K562 (cell line): ENCODE data around the gene ARHGEF7. TPM values are rescaled to one million over a fixed set of nuclear protein-coding genes. Genes with fewer than 3 reads are reported as not detected.

ENCODE experiments used
- ATAC-seq: fragments of 200-7000 bp; cut with Tn5 transposase; 3 replicates; pipeline ENCODE4 v1.9.1; 2020; ENCODE audit warnings: moderate library complexity
- BruUV-seq: library from RNA; stranded (reverse); fragments of 400-500 nt; replicated peaks from 2 replicates; lab custom pipeline; 2021; lab: Mats Ljungman, UMichigan
- CTCF ChIA-PET: fragments of 300-600 bp; formaldehyde crosslinking; extraction: SDS; loops from one replicate; lab custom pipeline; 2021; ENCODE audit warnings: low intra/inter-chr PET ratio; lab: Yijun Ruan, JAX
- POLR2A ChIA-PET: fragments of 300-600, 350-650 bp; sonication (Branson Sonifier 250); formaldehyde crosslinking; extraction: SDS; loops from one replicate; lab custom pipeline; 2021; ENCODE audit warnings: antibody characterized with exemption, inconsistent platforms; lab: Yijun Ruan, JAX
- DNase-seq, 4 experiments: peaks; one replicate each; pipeline versions ENCODE4 v3.0.0 to v3.0.0-alpha.2; 2011 to 2018; ENCODE audit warnings: low spot score in 3 of 4, mixed read lengths in 3 of 4; ENCODE audit errors: extremely low read depth in 1 of 4
- FAIRE-seq: peaks from 2 replicates; lab custom pipeline; 2011; peaks lifted over from hg19 to GRCh38; lab: Jason Lieb, UNC
- H2AFZ ChIP-seq: 2 replicates; pipeline ENCODE4 v1.6.0; 2011; ENCODE audit warnings: low read depth, low read length, control low read depth, inconsistent platforms
- H3K27ac ChIP-seq: fragments of 200-600 bp; 3 replicates; pipeline ENCODE4 v1.8.0; 2011; ENCODE audit warnings: low read depth, mild to moderate bottlenecking, control low read depth, inconsistent platforms, low read length, moderate library complexity, mixed read lengths; ENCODE audit errors: extremely low read depth
- H3K27me3 ChIP-seq, 2 experiments: fragments of 300-600 bp in 1 of 2; 2 replicates in 1 of 2; 3 replicates in 1 of 2; pipeline versions ENCODE4 v1.6.0 to v1.8.0; 2011; ENCODE audit warnings: inconsistent platforms in 2 of 2, low read length in 2 of 2, mild to moderate bottlenecking in 1 of 2, mixed read lengths in 1 of 2, moderate library complexity in 1 of 2; ENCODE audit not compliant: control insufficient read depth in 2 of 2, insufficient read depth in 2 of 2
- H3K36me3 ChIP-seq: fragments of 300-600 bp; 3 replicates; pipeline ENCODE4 v1.8.0; 2011; ENCODE audit warnings: mild to moderate bottlenecking, low read length, inconsistent platforms; ENCODE audit not compliant: control insufficient read depth, insufficient read depth
- H3K4me1 ChIP-seq, 2 experiments: fragments of 200-600 bp in 1 of 2; replicated peaks in 1 of 2; 2 replicates in 1 of 2; 3 replicates in 1 of 2; pipeline versions ENCODE4 v1.5.1 to v1.8.0; 2011; ENCODE audit warnings: inconsistent platforms in 2 of 2, low read length in 2 of 2, mild to moderate bottlenecking in 1 of 2, mixed read lengths in 1 of 2, moderate library complexity in 1 of 2; ENCODE audit not compliant: control insufficient read depth in 2 of 2, insufficient read depth in 2 of 2
- H3K4me2 ChIP-seq: 2 replicates; pipeline ENCODE4 v1.6.1; 2011; ENCODE audit warnings: low read length, control low read depth, inconsistent platforms, mixed read lengths; ENCODE audit not compliant: insufficient read depth
- H3K4me3 ChIP-seq: fragments of 200-600 bp; sonication (generic), shearing (Covaris generic); 2 replicates; pipeline ENCODE4 v1.5.1; 2016; ENCODE audit warnings: control low read depth, inconsistent platforms
- H3K79me2 ChIP-seq: fragments of 200-600 bp; 3 replicates; pipeline ENCODE4 v1.8.0; 2011; ENCODE audit warnings: low read length, inconsistent platforms; ENCODE audit not compliant: control insufficient read depth, insufficient read depth
- H3K9ac ChIP-seq, 2 experiments: 2 replicates each; pipeline versions ENCODE4 v1.6.0 to v1.6.1; 2011; ENCODE audit warnings: low read depth in 2 of 2, low read length in 2 of 2, control low read depth in 1 of 2, inconsistent platforms in 1 of 2, mild to moderate bottlenecking in 1 of 2, mixed read lengths in 1 of 2; ENCODE audit not compliant: insufficient read depth in 1 of 2
- H3K9me1 ChIP-seq: one replicate; pipeline ENCODE4 v1.6.0; 2011; ENCODE audit warnings: inconsistent platforms, mild to moderate bottlenecking, low read length, moderate library complexity; ENCODE audit not compliant: control insufficient read depth, insufficient read depth
- H3K9me3 ChIP-seq: replicated peaks from 2 replicates; pipeline ENCODE4 v1.5.1; 2011; ENCODE audit warnings: low read depth, low read length, inconsistent platforms; ENCODE audit not compliant: control insufficient read depth, insufficient read depth
- H4K20me1 ChIP-seq: replicated peaks from 2 replicates; pipeline ENCODE4 v1.6.1; 2011; ENCODE audit warnings: low read length, inconsistent platforms, mixed read lengths; ENCODE audit not compliant: control insufficient read depth, insufficient read depth
- ATF2 ChIP-seq: sonication (generic); formaldehyde crosslinking; IDR thresholded peaks from 2 replicates; pipeline ENCODE4 v1.8.1; 2022; ENCODE audit warnings: missing genetic modification reagents
- RNF2 ChIP-seq: sonication (generic); IDR thresholded peaks from 2 replicates; pipeline ENCODE4 v1.6.1; 2016
- ZNF384 ChIP-seq: IDR thresholded peaks from 2 replicates; pipeline ENCODE4 v1.6.1; 2012; ENCODE audit warnings: low read depth, low read length, improper control_type of control experiment
- ZNF507 ChIP-seq: conservative IDR thresholded peaks from 2 replicates; pipeline ENCODE4 v1.6.1; 2017; ENCODE audit warnings: missing genetic modification characterization, missing compliant biosample characterization
- WGBS: fragments of 100-300 bp; shearing (Covaris generic); methylation state at CpG from one replicate; pipeline ENCODE4 v1.1.6; 2016; ENCODE audit warnings: low coverage, mixed read lengths; ENCODE audit not compliant: insufficient coverage; ENCODE audit errors: missing lambda C conversion rate; 5-methylcytosine and 5-hydroxymethylcytosine counted together
- in situ Hi-C: fragments of 300-500 bp; cut with MboI; formaldehyde crosslinking; loops from 4 replicates; pipeline ENCODE4 v1.15.0; 2018; ENCODE audit warnings: inconsistent platforms, mixed read lengths
- intact Hi-C: fragments of 100-400 bp; cut with micrococcal nuclease; formaldehyde crosslinking; loops from 2 replicates; pipeline ENCODE4 v1.14.2; 2022
- polyA plus RNA-seq, 8 experiments: library from polyadenylated mRNA; depleted of rRNA in 4 of 8; stranded (reverse) in 5 of 8; unstranded in 3 of 8; fragments of >200 nt; fragmentation: Nextera tagmentation in 2 of 8; fragmentation: Illumina TruSeq in 1 of 8; extraction: Ambion mirVana in 2 of 8; extraction: Trizol in 1 of 8; gene quantifications; 2 replicates each; pipeline versions ENCODE4 v1.2.1 to v1.2.3, GENCODE V29; 2011 to 2014; ENCODE audit warnings: inconsistent platforms in 1 of 8, missing spikeins in 1 of 8
- total RNA-seq, 7 experiments: library from RNA; depleted of rRNA in 6 of 7; stranded (reverse); fragments of >200 nt in 6 of 7; fragmentation: Illumina TruSeq in 2 of 7; extraction: Trizol in 2 of 7; gene quantifications; 2 replicates each; pipeline versions ENCODE4 v1.2.1 to v1.2.3, GENCODE V29; 2011 to 2021; ENCODE audit warnings: low replicate concordance in 1 of 7

The ARHGEF7 gene
- total and polyA plus RNA-seq, 9 of the 15 experiments (the other 6 are each of a cell fraction or from before 2014, with no cell fraction given), result 2.1 to 26.8 (median 17.5) TPM

GRCh38 chr13:111243981-111244380 is 128.9 kb downstream of the ARHGEF7 start:
- Histone ChIP-seq H4K20me1 (no peaks in the 10 kb centered on the region), H3K4me3 (no peak overlapping the region), H3K27ac (no peak overlapping the region), H2AFZ (no peak overlapping the region), H3K4me1 (no peaks in the 10 kb centered on the region), H3K79me2 (no peaks in the 10 kb centered on the region), H3K27me3 (no peaks in the 10 kb centered on the region), H3K4me2 (no peak overlapping the region)
- 91% methylated on average over 1 of the region's 1 CpG for WGBS
- BruUV-seq, result no TSS peak
- ATAC-seq, result no peak
- in situ Hi-C loops, result no loop called here
- CTCF ChIA-PET, result no interaction called here
- TF ChIP-seq ATF2 (CRISPR knock-in tag) (no peak), ZNF384 (no peak), RNF2 (no peak), ZNF507 (no peak)
- TF ChIP-seq, all 486 proteins: peak for 0
- FAIRE-seq, result no peak
- DNase-seq, result no peak
- POLR2A ChIA-PET, result no interaction called here
- H3K9me3 ChIP-seq, result no peaks in the 10 kb centered on the region
- H3K9ac ChIP-seq, result no peak overlapping the region
- intact Hi-C loops, result no loop called here
- H3K36me3 ChIP-seq, result peaks cover 29% of the 10 kb centered on the region; the same call in 2 of the 3 replicates
- no peaks in the 10 kb centered on the region for H3K9me1 ChIP-seq
